Astrocyte (in vitro differentiated cells and primary cell): ENCODE measurements around the gene FAM167B.

ENCODE experiments used
- EZH2 ChIP-seq: IDR thresholded peaks from 2 replicates; pipeline ENCODE4 v1.6.1; 2012; ENCODE audit warnings: mild to moderate bottlenecking, low read length, inconsistent platforms; ENCODE audit not compliant: insufficient read depth
- TF ChIP-seq, protein P1 (sequence below): IDR thresholded peaks from 2 replicates; pipeline ENCODE4 v1.5.1; 2011; ENCODE audit warnings: low read depth, mild to moderate bottlenecking, inconsistent platforms, low read length, moderate library complexity; ENCODE audit not compliant: insufficient read depth

DNA sequence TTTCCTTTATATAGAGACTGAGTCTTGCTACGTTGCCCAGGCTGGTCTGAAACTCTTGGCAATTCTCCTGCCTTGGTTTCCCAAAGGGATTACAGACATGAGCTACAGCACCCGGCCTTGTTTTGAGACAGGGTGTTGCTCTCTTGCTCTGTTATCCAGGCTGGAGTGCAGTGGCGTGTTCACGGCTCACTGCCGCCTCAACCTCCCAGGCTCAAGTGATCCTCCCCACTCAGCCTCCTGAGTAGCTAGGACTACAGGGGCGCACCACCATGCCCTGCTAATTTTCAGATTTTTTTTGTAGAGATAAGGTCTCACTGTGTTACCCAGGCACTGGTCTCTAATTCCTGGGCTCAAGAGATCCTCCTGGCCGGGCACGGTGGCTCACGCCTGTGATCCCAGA, 18.8 kb downstream of the FAM167B start:
- TF ChIP-seq, protein P1, sequence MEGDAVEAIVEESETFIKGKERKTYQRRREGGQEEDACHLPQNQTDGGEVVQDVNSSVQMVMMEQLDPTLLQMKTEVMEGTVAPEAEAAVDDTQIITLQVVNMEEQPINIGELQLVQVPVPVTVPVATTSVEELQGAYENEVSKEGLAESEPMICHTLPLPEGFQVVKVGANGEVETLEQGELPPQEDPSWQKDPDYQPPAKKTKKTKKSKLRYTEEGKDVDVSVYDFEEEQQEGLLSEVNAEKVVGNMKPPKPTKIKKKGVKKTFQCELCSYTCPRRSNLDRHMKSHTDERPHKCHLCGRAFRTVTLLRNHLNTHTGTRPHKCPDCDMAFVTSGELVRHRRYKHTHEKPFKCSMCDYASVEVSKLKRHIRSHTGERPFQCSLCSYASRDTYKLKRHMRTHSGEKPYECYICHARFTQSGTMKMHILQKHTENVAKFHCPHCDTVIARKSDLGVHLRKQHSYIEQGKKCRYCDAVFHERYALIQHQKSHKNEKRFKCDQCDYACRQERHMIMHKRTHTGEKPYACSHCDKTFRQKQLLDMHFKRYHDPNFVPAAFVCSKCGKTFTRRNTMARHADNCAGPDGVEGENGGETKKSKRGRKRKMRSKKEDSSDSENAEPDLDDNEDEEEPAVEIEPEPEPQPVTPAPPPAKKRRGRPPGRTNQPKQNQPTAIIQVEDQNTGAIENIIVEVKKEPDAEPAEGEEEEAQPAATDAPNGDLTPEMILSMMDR = no peak
- no peak for TF ChIP-seq EZH2
